Mesenteric fat pad (tissue), 1 donor: ENCODE data around the gene RTN4RL1. TPM values are rescaled to one million over a fixed set of nuclear protein-coding genes. Genes with fewer than 3 reads are reported as not detected.

Experiments used
- DNase-seq: peaks from one replicate; pipeline ENCODE4 v3.0.0-alpha.2; 2020; ENCODE audit warnings: low spot score
- total RNA-seq: library from RNA; stranded (reverse); fragmentation: NEBNext Ultra II Directional; extraction: Animal tissue kit (Norgen Biotek cat#: 25700); gene quantifications from one replicate; pipeline ENCODE4 v1.2.1, GENCODE V29; 2021
- donor health status: DM: yes; HTN: yes; CAD: no.

RTN4RL1 gene
- total RNA-seq, 1 donor from 2014 or later: 11.2 TPM

DNA sequence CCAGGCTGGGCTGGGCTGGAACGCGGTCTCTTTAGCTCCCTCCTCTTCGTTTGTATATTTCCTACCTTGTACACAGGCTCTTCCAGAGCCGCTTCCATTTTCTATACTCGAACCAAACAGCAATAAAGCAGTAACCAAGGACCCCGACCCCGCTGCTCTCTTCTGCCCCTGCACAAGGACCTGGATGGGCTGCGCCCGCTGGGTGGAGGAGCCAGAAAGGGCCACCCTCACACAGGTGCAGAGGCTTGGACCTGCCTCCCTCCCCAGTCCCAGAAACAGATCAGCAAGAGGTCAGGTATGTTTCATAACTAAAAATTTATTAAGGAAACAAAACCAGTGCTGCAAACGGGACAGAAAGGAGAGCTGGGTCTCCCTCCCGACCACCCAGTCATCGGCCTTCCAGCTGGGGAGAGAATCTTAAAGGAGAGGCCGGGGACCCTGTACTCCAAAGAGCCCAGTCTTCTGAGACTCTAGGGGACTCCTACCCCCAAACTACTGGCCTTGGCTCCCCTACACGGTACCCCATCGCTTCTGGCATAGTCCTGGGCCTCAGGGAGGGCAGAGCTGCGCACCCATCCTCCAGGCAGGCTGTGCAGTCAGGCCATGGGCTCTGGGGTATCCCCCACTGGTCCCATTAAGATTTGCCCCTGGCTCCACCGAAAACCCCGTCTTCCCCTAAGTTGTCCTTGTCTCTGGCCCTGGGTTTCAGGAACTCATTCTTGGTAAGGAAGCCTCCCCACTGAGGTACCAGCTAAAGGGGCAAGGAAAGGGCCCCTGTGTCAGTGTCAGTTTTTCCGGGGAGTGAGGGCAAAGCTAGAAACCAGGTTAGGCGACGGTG, 34.6 kb upstream of the RTN4RL1 start:
- DNase-seq: no peak

DNA sequence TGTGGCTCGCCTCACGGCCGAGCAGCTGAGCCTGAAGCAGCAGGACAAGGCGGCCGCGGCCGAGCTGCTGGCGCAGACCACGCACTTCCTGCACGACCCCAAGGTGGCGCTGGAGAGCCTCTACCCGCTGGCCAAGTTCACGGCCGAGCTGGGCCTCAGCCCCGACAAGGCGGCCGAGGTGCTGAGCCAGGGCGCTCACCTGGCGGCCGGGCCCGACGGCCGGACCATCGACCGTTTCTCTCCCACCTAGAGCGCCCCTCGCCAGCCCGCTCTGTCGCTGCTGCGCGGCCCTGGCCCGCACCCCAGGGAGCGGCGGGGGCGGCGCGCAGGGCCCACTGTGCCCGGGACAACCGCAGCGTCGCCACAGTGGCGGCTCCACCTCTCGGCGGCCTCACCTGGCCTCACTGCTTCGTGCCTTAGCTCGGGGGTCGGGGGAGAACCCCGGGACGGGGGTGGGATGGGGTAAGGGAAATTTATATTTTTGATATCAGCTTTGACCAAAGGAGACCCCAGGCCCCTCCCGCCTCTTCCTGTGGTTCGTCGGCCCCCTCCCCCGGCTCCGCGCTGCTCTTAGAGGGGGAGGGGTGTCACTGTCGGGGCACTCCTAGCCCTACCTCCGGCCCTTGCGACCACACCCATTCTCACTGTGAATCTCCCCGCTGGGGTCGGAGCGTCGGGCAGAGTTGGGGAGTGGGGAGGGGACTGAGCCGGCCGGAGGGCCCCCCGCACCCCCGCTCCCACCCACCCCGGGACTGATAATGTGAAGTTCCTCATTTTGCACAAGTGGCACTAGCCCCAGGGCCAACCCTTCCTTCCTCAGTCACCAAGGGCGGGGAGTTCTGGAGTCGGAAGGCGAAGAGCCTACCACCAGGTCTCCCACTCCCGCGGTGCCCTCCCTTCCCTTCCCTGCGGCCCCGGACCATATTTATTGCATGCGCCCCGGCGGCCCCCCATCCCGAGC, 33.7 kb upstream of the RTN4RL1 start:
- DNase-seq: no peak

DNA sequence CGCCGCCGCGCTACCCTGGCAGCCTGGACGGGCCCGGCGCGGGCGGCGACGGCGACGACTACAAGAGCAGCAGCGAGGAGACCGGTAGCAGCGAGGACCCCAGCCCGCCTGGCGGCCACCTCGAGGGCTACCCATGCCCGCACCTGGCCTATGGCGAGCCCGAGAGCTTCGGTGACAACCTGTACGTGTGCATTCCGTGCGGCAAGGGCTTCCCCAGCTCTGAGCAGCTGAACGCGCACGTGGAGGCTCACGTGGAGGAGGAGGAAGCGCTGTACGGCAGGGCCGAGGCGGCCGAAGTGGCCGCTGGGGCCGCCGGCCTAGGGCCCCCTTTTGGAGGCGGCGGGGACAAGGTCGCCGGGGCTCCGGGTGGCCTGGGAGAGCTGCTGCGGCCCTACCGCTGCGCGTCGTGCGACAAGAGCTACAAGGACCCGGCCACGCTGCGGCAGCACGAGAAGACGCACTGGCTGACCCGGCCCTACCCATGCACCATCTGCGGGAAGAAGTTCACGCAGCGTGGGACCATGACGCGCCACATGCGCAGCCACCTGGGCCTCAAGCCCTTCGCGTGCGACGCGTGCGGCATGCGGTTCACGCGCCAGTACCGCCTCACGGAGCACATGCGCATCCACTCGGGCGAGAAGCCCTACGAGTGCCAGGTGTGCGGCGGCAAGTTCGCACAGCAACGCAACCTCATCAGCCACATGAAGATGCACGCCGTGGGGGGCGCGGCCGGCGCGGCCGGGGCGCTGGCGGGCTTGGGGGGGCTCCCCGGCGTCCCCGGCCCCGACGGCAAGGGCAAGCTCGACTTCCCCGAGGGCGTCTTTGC, 32.8 kb upstream of the RTN4RL1 start:
- no peak for DNase-seq

DNA sequence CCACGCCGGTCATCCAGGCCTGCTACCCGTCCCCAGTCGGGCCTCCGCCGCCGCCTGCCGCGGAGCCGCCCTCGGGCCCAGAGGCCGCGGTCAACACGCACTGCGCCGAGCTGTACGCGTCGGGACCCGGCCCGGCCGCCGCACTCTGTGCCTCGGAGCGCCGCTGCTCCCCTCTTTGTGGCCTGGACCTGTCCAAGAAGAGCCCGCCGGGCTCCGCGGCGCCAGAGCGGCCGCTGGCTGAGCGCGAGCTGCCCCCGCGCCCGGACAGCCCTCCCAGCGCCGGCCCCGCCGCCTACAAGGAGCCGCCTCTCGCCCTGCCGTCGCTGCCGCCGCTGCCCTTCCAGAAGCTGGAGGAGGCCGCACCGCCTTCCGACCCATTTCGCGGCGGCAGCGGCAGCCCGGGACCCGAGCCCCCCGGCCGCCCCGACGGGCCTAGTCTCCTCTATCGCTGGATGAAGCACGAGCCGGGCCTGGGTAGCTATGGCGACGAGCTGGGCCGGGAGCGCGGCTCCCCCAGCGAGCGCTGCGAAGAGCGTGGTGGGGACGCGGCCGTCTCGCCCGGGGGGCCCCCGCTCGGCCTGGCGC, 32.1 kb upstream of the RTN4RL1 start:
- no peak for DNase-seq

DNA sequence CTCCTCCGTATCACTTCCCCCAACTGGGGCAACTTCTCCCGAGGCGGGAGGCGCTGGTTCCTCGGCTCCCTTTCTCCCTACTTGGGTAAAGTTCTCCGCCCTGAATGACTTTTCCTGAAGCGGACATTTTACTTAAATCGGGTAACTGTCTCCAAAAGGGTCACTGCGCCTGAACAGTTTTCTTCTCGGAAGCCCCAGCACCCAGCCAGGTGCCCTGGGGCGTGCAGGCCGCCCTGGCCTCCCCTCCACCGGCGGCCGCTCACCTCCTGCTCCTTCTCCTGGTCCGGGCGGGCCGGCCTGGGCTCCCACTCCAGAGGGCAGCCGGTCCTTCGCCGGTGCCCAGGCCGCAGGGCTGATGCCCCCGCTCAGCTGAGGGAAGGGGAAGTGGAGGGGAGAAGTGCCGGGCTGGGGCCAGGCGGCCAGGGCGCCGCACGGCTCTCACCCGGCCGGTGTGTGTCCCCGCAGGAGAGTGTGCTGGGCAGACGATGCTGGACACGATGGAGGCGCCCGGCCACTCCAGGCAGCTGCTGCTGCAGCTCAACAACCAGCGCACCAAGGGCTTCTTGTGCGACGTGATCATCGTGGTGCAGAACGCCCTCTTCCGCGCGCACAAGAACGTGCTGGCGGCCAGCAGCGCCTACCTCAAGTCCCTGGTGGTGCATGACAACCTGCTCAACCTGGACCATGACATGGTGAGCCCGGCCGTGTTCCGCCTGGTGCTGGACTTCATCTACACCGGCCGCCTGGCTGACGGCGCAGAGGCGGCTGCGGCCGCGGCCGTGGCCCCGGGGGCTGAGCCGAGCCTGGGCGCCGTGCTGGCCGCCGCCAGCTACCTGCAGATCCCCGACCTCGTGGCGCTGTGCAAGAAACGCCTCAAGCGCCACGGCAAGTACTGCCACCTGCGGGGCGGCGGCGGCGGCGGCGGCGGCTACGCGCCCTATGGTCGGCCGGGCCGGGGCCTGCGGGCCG, 31.4 kb upstream of the RTN4RL1 start:
- DNase-seq: no peak

DNA sequence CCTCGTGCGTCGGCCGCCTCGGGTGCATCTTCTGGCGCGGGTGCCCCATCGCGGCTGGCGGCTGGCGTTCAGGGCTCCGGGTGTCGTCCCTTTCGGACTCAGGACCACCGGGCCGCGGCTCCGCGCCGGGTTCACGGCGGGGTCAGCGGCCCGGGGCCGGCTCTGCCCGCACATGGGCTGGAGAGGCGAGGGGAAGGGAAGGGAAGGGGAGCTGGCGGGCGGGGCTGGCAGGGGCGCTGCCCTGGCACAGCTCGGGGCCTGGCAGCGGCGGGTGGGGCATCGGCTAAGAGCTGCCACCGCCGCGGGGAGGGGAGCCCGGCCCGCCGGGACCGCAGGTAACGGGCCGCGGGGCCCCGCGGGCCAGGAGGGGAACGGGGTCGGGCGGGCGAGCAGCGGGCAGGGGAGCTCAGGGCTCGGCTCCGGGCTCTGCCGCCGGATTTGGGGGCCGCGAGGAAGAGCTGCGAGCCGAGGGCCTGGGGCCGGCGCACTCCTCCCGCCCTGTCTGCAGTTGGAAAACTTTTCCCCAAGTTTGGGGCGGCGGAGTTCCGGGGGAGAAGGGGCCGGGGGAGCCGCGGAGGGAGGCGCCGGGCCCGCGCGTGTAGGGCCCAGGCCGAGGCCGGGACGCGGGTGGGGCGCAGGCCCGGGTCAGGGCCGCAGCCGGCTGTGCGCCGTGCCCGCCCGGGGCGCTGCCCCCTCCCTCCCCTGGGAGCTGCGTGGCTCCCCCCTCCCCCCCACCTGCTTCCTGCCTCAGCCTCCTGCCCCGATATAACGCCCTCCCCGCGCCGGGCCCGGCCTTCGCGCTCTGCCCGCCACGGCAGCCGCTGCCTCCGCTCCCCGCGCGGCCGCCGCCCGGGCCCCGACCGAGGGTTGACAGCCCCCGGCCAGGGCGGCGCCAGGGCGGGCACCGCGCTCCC, 30.4 kb upstream of the RTN4RL1 start:
- DNase-seq: no peak

DNA sequence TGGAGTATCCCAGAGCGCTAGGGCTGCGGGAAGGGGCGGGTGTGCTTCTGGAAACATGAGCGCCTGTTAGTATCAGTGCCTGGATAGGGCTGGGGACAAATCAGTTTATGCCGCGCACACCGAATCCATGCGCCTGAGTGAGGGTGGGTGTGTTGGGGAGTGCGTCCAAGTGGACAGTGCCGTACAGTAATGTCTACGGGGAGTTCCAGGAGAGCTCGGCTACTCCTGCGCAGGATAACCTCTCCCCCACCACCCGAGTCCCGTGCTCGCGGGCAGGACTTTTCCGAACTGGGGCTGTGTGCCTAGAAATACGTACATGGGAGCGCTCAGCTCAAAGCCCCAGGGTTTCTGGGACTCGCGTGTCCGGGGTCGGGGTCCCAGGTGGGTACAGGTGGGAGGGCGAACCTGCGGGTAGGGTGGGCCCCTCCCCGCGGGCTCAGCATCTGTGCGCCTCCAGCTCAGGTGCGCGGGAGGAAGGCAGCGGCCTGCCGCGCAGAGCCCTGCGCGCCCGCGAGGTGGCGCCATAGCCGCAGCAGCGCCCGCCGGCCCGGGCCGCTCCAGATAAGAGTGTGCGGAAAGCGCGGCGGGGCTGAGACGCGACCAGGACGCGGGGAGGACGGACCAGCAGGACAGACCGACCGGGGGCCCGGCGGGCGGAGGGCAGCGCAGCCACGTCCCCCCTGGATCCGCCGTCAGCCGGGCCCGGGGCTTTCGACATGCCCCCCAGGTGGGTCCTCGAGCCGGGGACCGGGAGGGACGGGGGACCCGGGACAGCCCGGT, 29.6 kb upstream of the RTN4RL1 start, which contains the start of gene HIC1:
Gene HIC1 (plus strand): TSS at position 592 of the 780 bp plus-strand sequence. CDS start 1,588 bp downstream, outside the sequence.
- DNase-seq: no peak

DNA sequence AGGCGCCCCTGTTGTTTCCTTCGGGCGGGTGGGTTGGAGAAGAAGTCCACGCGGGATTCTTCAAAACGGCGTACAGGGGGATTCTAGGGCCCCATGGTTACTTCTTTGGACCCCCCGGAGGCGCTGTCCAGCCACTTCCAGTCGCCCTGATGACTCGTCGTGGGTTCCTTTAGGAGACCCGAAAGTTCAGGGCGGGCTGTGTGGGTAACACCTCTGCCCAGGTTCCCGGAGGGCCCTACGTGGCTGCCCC, 29.1 kb upstream of the RTN4RL1 start:
- DNase-seq: no peak

DNA sequence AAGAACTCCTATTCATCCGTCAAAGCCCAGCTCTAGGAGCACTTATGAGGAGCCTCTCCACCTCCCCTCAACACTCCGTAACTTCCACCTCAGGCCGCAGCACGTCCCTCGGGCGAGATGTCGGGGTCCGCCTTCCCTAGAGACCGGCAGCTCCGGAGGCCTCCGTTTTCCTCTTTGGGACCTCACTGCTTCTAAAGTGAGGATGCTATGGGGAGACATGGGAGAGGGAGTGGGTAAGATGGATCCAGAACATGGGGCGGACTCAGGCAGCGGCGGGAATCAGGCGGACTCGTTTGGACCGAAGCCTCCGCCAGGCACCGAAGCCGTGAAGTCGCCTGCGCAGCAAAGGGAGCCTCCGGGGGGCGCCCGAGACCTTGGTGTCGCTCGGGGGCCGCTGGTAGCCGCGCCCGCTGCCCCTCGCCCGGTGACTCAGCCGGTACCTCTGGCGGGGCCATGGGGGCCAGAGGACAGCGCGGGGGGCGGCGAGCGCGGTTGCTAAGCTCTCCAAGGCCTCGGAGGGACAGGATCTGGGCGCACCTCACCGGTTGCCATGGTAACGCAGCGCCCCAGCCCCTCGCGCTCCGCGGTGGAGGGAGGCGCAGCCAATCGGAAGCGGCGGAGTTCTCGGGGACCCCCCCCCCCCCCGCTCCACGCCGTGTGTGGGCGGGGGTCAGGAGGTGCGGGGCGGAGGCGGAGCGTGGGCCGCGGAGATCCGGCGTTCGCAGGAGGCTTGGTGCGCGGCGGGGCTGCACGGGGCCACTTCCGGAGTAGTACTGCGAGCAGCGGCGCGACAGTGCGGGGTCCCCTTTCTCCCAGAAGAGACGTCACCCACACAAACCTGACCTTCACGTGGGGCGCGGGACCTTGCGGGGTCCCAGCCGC, 28.5 kb upstream of the RTN4RL1 start:
- no peak for DNase-seq

DNA sequence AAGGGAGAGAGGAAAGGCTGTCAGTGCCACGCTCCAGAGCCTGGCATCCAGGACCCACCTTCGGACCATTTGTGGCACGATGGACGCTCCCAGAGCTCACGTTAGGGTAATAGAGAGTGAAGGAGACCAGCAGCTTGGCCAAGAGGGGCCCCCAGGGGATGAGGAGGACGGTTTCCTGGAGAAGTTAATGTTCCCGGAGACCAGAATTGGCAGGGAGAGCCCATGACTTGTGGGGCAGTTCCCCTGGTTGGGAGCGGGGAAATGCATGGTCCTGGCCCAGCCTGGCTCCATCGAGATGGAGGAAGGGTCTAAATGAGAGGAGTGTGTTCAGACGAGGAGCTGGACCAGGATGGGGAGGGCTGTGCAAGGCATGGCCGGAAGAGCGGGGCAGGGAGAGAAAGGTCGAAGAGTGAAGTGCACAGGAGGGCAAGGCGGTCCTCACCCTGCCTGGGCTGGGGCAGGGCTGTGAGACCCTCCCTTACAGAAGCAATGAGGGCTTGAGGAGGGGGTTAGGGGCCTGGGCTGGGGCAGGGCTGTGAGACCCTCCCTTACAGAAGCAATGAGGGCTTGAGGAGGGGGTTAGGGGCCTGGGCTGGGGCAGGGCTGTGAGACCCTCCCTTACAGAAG, 26.9 kb upstream of the RTN4RL1 start:
- no peak for DNase-seq

DNA sequence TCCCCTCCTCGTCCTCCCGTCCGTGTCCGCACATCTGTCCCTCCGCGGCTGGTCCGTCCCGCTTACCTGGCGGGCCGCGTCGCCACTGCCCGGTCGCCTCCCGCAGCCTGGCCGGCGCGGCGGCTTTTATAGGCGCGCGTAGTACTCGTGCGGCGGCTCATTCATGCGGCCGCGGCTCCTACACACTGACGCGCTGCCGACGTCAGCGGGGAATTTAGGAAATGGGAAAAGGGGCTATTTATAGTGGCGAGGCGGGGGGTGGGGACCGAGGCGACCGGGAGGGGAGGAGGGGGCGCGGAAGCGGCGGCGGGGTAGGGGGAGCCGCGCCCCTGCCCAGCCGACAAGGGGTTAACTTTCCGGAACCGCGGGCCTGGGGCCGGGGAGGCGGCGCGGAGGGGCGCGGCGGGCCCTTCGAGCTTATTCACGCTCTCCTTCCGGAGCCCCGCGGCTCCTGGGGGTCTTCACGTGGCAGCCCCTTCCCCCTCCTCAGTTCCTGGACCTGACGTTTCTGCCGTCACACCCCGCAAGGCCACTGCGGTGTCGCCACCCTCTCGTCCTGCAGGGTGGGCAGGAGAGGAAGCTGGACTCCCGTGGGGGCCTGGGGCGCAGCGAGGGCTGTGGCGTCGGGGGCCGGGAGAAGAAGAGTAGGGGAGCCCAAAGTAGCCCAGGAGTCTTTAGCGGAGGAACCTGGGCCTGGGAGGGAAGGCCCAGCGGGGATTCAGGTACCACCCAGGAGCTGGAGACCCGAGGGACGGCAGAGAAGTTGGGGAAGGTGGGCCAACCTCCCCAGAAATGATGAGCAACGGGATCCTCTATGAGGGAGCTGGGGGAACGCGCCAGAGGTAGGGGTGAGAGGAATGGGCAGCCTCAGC, 26.2 kb upstream of the RTN4RL1 start:
- no peak for DNase-seq

DNA sequence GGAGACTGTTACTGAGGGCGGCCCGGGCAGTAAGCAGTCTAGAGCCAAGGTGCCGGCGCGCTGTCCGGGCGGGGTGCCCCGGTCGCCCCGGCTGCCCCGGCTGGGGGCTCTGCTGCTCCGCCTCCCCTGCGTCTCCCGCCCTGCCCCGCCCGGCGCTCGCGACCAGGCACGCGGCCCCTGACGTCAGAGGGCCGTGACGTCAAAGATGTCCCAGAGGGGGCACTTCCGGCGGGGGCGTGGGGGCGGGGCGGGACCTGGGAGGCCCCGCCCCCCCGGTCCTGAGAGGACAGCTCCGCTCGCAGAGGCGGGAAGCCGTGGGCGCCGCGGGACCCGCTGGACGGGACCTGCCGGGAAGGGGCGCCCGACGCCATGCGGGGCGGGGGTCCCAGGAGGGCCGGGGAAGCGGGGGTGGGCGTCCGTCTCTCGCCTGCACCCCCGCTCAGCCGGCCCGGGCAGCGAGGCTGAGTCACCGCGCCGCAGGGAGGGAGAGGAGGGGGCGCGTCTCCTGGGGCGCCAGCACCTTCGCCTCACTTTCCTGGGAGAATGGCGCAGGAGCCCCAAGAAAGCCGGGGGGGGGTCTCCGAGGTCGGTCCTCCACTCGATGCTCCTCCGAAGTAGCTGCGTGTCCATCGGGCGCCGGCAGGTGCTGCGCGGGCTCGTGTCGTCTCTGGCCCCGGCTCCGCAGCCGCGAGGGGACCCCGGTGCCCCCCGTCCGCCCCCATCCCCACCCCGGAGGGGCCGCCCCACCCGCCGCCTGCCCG, 25.3 kb upstream of the RTN4RL1 start:
- no peak for DNase-seq

DNA sequence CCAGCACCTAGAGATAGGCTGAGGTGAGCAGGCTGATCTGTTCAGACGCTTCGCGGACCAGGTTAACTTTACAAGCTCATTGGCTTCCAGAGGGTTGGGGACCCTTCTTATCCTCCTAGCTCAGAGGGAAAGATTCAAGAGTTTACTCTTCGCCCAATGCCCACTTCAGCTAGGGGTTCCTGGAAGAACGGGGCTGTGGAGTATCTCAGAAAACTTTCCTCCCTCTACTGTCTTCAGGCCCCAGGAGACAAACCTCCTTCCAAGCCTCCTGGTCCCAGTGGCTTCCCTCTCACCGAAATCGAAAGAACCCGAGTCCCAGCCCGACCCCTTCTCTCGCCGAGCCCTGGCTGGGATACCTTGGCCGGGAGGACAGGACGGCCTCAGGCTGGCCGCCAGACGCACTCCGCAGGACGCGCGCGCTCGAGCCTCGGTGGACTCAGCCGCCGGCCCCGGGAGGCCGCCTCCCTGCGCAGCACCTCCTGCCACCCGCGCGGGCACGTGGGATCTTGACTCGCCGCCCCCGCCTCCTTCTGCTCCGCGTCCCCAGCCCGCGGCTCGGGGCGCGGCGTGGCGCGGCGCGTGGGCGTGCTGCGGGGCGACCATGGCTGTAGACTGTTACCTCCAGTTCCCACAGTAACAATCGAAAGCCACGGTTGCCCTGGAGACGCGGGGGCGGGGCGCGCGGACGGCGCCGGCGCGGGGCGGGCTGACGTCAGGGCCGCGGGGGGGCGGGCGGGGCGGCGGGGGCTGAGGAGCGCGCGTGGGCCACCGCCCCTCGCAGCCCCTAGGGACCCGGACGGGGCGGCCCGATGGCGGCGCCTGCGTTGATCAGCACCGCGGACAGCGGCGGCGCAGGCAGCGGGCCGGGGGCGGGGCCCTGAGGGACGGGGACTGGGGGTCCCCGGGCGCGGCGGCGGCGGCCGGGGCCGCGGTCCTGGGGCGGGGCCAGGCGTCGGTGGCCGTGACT, 24.5 kb upstream of the RTN4RL1 start:
- peak; percentile 96 for DNase-seq

DNA sequence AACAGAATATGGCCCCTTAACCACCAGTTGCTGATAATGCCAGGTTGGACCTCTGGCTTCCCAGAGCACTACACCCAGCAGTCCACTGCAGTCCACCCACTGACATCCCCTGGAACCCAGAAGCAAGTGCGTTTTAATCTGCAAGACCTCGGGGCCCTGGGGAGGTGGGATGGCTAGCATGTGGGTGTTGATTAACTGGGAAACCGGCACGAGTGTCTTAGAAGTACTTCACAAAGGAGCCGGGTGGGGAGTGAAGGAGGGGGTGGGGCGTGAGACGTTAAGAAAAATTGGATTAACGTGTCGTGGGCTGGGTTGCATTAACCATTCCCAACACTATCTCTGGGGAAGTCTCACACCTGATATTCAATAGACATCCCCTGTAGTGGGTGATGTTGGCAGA, 23.7 kb upstream of the RTN4RL1 start:
- DNase-seq: no peak
